Gastrocnemius medialis (tissue), 4 donors: ENCODE results near the gene KRT14.

ENCODE experiments used
- CTCF ChIP-seq, 5 experiments: fragments of 450-650 bp in 3 of 5; fragments of 200-600 bp in 2 of 5; sonication (generic) in 2 of 5; IDR thresholded peaks in 4 of 5; conservative IDR thresholded peaks in 1 of 5; 1 replicate in 4 of 5; 2 replicates in 1 of 5; pipeline ENCODE4 v1.5.1; 2016 to 2019; ENCODE audit warnings: antibody characterized with exemption in 5 of 5, mild to moderate bottlenecking in 3 of 5, moderate library complexity in 3 of 5
- POLR2A ChIP-seq, 2 donors: fragments of 450-650 bp; IDR thresholded peaks; one replicate each; pipeline ENCODE4 v1.6.1; 2017; ENCODE audit warnings: antibody characterized with exemption in 2 of 2, mild to moderate bottlenecking in 2 of 2, moderate library complexity in 2 of 2

- no peak for TF ChIP-seq CTCF (IDR thresholded peaks at IDR 0.05 in 4 of 5, conservative IDR thresholded peaks at IDR 0.05 in 1 of 5)
- TF ChIP-seq POLR2A (IDR thresholded peaks at IDR 0.05): no peak
These were observed 23.0 kb downstream of the KRT14 start for GRCh38 chr17:41563607-41564170.
